ENCODE measurements around the gene ERC2.

ERC2 gene

DNA sequence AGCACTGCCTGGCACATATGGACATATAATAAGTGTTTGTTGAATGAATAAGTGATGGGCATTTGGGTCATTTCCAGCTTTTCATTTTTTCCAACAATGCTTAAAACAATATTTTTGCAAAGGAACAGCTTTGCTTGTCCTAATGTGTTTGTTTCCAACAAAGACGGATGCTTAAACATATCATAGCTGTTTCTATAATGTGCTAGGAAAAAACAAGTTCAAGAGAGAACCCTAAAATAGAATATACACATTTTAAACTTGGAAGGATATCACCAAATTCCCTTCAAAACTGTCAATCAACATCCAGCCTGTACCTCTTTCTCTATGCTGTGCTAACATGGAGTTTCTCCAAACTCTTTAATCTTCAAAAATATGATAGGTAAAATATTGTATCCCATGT is 756.6 kb downstream of the ERC2 start:
- DNase-seq (ENCODE audit: low read depth): no peak

DNA sequence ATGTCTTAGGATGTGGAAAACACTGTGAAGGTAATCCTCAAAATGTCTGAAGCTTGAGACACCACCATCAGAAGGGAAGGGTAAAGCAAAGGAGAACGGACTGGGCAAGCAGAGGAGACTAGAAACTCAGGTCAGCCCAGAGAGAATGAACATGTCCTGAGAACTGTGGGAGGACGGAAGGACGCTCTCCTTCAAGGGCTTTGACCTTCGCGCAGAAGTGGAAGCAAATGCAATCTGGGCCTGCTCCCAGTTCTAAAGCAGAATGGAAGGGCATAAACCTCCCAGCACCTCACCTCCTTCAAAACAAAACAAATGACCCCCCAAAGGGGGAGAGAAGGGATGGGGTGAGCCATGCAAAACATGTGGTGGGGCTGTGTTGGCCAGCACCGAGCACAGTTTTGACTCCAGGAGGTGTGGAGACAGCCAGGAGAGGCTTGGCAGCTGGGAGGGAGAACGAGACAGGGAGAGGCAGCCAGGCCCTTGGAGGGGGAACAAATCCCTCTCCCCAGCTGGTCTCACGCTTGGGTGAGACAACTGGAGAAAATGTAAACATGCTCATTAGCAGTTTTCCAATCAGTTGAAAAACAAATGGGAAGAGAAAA is 758.8 kb downstream of the ERC2 start:
- no peak for DNase-seq (ENCODE audit: low read depth)

DNA sequence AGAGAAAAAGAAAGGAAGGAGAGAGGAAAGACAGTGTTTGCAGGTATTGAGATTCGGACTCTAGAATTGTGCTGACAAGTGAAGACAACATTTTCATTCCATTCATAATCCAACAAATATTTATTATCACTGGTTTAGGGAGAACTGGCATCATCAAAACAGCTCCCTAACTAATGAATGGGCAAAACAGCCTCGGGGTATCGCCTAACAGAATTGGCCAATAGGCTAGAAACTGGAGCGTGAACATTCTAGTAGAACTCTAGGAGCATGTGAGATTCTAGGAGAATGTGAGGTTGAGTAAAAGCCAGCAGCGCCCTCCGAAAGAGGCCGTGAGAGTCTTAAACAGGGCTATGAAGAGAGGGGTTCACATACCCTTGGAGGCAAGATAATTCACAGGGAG is 759.3 kb downstream of the ERC2 start:
- no peak for DNase-seq (ENCODE audit: low read depth)

DNA sequence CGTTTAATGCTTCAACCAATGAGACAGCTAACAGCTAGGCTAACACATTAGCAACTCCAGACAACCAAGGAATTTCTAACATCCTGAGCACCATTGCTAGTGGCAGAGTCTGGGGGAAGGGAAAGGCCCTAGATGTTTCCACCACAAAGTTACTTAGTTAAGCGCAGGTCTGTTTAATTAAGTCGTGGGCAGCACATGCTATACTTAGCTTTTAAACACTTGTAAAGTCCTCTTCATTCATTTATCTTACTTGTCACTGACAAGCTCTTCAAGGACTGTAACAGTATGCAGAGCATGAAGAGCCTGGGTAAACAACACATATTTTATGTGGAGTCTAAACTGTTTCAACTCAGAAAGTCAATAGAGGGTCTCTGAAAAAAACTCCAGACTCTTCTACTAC is 760.0 kb downstream of the ERC2 start:
- no peak for DNase-seq (ENCODE audit: low read depth)

DNA sequence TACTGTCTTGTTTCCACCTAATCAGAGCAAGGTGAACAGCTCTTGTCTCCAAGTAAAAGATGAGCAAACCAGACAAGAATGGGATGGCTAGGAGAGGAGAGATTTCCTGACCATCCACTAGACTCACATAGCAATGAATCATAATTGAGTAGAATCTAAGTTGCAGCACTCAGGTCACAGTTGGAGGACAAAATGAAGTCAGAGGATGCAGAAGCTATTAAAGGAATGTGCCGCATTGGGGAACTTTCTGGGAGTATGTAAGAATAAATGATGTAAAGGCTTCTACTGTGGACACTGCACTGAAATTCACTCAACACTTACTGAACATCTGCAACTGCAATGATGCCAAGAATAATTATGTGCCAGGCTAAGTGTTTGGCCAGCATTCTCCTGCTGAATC is 763.7 kb downstream of the ERC2 start:
- DNase-seq (ENCODE audit: low read depth): no peak

DNA sequence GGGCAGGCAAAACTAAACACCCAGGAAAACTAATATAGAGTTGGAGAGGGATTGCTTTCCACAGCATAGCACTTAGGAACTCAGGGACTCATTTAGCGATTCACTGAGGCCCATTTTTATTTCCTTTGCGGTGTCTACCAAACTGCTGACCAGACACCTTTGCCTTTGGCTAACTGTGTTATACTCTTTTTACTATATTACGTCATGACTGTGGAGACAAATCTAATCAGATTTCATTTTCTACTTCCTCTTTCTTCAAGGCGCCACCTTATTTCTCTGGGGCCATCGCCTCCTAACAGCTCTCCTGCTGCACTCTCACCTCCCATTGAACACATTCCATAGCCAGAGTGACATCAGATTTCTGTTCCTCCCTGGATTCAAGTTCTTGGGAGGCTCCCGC is 765.4 kb downstream of the ERC2 start:
- DNase-seq (ENCODE audit: low read depth): no peak

GRCh38 chr3:55701997-55702396 is 766.3 kb downstream of the ERC2 start:
- DNase-seq (ENCODE audit: low read depth): no peak

GRCh38 chr3:55698831-55699230 is 769.4 kb downstream of the ERC2 start:
- DNase-seq (ENCODE audit: low read depth): no peak

DNA sequence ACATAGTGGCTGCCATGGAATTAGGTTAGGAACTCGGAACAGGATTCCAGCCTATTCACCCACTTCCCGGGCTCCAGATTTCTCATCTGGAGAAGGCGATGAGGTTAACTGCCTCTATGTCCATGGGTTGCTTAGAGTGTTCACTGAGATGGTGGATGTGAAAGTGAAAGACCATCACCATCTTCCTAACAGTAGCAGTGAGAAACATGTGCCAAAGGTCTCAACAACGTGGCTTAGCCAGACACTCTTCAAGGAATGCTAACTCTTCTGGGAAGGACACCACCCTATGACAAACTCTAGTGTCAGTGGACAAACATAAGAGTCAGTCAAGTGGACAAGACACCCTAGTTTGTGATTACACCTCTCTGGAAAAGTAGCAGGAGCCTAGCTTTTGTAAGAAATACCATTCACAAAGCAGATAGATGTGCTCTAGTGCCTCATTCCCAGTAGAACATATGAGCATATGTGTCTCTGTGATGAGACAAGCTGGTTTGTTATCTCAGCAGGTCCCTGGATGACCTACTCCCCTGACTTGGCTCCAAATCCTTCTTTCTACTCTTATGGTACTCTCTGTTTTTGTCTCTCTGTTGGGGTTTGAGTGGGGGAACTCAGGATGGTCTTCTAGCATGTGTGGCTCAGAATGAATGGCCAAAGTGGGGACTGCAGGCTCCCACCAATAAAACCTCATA is 770.9 kb downstream of the ERC2 start:
- DNase-seq (ENCODE audit: low read depth): no peak

DNA sequence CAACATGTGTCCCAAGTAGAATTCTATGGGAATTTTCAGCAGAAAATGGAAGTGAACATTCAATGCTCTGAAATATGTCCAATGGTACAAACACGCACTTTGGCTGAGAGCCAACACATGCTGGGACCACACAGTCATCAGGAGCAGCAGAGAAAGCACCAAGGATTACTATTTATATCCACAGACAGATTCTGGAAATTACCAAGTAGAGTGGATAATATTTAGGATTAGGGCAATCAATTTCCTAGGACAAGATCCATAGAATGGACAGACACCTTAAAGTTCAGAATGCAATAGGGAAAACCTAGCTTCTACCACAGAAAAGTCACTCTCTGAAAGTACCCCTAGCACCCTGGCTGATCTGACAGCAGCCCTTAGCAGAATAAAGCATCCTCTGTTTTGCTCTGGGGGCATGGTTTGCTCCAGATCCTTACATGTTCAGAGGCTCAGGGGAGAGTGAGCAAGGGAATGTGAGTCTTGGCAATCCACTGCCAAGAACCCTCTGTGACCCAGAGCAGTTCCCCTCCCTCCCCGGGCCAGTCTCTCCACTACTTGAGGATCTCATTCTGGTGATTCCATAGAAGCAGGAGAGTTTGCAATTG is 775.2 kb downstream of the ERC2 start:
- DNase-seq (ENCODE audit: low read depth): no peak

GRCh38 chr3:55692295-55692956 is 775.8 kb downstream of the ERC2 start:
- DNase-seq (ENCODE audit: low read depth): no peak

- DNase-seq (ENCODE audit: low read depth): no peak
Observed at GRCh38 chr3:55691141-55691540, 777.1 kb downstream of the ERC2 start.

DNA sequence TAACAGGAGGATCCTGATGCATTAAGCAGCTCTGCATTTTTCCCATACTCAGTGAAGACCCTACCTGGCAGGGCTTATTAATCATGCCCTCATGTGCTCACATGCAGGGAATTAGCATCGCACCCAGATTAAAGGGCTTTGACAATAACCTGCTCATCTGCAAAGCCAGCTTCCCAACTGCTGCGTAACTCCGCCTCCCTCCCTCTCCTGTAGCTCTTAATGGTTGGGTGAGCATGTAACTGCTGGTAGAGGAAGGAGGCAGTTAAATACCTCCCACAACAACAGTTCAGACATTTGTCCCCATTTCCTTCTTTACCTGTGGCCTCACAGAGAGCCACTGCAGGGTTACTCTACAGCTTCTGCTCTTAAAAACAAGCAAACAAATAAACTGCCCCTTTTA is 777.5 kb downstream of the ERC2 start:
- DNase-seq (ENCODE audit: low read depth): no peak

- no peak for DNase-seq (ENCODE audit: low read depth)
Observed at GRCh38 chr3:55690177-55690576, 778.1 kb downstream of the ERC2 start.

DNA sequence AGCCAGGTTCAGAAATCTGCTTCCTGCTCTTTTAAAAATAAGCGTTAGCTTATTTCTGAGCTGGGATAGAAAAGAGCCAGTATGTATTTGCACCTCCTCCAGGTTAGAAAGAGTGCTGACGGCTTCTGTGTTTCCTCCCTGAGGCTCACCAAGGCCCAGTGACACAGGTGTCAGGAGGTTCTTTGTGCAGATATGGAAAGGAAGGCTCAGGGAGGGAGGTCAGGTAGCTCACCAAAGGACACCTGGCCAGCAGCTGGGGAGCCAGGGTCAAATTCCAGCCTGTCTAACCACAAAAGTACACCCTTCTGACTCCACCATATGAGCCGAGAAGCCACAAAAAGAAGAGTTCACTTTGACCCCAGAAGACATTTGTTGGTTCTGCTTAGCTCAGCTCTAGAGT is 780.1 kb downstream of the ERC2 start:
- no peak for DNase-seq (ENCODE audit: low read depth)

DNA sequence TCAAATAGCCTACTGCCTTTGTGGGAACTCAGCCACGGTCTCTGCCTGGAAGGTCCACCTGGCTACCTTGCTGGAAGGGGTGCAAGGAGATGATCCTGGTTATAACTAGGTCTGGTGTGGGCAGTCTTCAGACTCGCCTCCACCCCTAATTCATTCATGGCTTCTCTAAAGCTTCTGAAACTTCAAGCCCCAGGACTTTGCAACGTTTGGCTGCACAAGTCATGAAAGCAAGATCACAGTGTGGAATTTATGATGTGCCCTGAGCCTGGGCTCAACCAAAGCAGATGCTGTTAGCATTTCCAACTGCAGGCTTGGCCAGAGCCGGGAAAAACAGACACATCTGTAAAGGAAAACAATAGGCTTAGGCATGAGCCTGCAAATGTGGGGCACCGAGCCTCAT is 780.7 kb downstream of the ERC2 start:
- no peak for DNase-seq (ENCODE audit: low read depth)

DNA sequence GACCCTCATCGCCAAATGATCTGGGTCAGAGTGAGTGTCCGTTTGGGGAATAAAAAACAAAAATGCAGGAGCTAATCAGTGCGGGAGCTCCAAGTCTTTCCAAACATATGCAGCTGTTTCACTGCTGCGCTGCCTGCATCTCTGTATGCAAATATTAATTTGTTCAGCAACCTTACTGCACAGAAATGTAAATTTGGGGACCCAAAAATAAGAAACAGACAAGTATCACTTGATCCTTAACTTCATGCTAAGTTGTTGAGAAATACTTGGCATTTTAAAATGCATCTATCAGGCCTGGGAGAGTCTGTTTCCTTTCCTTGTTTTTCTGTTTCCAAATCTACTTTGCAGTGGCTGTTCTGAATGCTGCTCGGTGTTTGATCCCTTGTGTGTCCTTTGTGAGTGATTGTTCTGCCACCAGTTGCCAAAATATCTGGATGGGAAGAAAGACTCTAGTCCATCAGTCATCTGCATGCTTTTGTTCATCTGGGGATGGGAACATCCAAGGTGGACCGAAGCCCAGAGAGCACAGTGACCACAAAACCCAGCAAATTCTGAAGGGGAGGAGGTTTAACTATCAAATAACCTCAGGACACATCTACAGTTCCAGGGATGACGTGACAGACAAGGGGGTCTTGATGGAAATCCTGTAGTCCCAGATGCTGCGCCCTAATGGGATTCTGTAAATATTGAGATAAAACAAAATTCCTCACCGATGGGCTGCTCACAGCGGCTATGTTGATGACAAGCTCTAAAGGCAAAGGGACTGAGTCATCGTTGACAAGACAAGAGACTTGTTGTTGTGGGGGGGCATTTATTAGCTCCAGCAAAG is 781.6 kb downstream of the ERC2 start:
- no peak for DNase-seq (ENCODE audit: low read depth)

DNA sequence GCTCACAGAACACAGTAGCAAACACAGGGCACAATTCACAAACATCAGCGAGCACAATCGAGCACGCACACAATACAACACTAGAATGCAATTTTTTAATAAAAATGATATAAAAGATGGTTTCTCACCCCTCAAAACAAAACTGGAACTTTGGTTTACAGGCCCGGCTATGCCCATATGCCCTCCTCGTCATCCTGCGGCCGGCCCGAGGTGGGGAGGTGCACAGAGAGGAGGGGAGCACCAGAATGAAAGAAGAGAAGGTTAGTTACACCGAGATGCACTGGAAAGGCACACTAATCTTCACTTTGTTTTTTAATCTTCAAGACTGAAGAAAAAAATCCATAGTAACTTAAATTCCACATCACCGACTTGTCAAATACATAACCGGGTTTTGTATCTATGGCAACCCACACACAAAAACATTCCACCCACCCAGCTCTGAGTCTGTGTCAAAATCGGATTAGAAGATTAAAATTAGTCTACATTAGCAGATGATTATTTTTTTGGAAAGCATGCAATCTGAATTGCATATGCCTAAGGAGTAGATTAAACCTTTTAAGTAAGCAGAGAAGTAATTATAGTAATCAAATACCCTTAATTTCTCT is 784.5 kb downstream of the ERC2 start:
- no peak for DNase-seq (ENCODE audit: low read depth)

DNA sequence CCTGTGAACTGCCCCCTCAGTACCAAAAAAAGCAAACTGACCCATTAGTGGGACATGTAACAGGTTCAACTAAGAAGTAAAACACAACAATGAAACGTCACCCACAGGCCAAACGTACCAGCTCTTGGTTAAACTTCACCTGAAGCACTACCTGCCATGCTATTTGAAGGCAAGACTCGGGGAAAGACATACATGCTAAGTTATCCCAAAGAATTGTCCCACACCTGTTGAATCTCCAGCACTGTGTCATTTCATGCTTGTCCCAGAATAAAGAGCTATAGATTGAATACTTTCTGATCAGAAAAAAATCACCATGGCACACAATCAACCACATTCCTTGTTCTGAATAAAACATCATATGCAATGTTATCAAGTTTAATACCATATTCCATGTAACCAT is 785.8 kb downstream of the ERC2 start:
- DNase-seq (ENCODE audit: low read depth): no peak

DNA sequence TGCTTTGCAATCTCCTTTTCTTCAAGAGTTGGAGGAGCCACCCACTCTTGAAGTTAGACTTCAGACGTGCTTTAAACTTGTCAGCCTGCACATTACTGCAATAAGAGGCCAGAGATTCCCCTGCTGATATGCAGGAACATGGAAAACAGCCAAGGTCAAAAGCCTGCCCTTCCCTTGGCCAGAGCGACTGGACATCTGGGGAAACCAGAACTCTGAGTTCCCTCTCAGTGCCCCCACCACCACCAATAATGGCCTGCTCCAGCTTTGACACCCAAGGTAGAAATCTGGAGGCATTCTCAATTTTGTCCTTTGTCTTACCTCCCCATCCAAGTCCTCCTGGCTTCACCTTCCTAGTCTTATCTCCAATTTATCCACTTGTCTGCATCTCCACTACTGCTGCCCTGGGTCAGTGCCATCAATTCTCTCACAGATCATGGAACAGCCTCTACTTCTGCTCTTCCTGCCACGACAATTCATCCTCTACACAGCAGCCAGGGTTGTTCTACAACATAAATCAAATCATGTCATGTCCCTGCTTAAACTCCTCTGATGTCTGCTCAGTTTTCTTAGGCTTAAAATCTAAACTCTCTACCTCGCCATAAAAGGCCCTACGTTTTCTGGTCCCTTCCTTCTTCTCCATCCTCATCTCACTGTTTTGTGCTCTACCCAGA is 789.6 kb downstream of the ERC2 start:
- DNase-seq (ENCODE audit: low read depth): no peak

DNA sequence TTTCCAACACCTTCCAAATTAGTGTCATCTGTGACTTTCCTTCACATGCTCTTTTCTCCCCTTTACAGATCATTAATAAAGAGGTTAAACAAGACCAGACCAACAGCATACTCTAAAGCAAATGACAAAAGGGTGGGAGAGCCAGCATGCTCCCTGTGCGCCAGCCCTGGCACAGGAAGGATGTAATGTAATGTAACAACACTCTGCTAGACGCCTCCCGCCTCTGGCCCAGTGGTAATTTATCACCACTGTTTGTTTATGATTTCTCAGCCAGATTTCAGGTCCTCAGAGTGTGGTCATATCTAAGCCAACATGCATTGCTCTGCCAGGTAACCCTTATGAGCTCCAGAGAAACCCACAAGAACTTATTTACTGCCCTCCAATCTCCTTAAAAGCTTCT is 791.6 kb downstream of the ERC2 start:
- DNase-seq (ENCODE audit: low read depth): no peak
